ENCODE measurements around the gene RDH12. TPM values are rescaled to one million over a fixed set of nuclear protein-coding genes. Genes with fewer than 3 reads are reported as not detected.

RDH12 gene
- total RNA-seq, 1 experiment from 2014 or later = not detected

DNA sequence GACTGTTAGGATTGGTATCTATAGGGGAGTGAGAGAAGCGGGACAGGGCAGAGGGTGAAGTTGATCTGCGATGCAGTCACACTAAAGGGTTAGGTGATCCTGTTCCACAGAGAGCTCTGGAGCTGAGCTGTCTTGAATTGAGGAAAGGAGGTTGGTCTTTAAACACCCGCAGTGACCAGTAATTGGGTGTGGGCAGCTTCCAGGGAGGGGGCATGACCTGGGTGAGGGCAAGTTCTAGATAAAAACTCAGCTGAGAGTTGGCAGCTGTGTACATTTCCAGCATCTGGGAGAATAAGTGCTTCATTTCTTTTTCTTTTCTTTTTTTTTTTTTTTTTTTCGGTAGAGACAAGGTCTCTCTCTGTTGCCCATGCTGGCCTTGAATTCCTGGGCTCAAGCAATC, 35.1 kb downstream of the RDH12 start:
- POLR2A ChIA-PET = no interaction called here
- no peaks in the 10 kb centered on the region for H3K36me3 ChIP-seq (ENCODE audit: control insufficient read depth, insufficient read depth, low read length)

GRCh38 chr14:67738740-67739504, 37.2 kb downstream of the RDH12 start:
- no peaks in the 10 kb centered on the region for H3K4me1 ChIP-seq (ENCODE audit: control insufficient read depth, insufficient read depth, low read length)
- H3K27ac ChIP-seq (ENCODE audit: low read length) = no peak overlapping the region
- no peaks in the 10 kb centered on the region for H3K36me3 ChIP-seq (ENCODE audit: control insufficient read depth, insufficient read depth, low read length)
- in situ Hi-C loops (cut with HindIII; ENCODE audit: low pct_unique_long_range_greater_than_20kb, low sequenced_read_pairs) = no loop called here
- no peaks in the 10 kb centered on the region for H3K9me3 ChIP-seq (ENCODE audit: control insufficient read depth, insufficient read depth, low read depth, low read length)
- H3K4me3 ChIP-seq (ENCODE audit: low read depth in 2 of 2, low read length in 2 of 2) = no peak overlapping the region
- no peak for DNase-seq (ENCODE audit: low read depth, low spot score)
- no TSS peak for BruUV-seq (replicated peaks)
- intact Hi-C loops (cut with micrococcal nuclease; ENCODE audit: unreplicated experiment) = no loop called here
- CTCF ChIA-PET = no interaction called here
- ATAC-seq = no peak
- POLR2A ChIA-PET = no interaction called here
- no peaks in the 10 kb centered on the region for H3K27me3 ChIP-seq (ENCODE audit: control insufficient read depth, insufficient read depth, low read length)
- TF ChIP-seq TCF7L2 (IDR thresholded peaks at IDR 0.05; ENCODE audit: low read depth, low read length) = no peak
- TF ChIP-seq SIN3A (IDR thresholded peaks at IDR 0.05; ENCODE audit: borderline replicate concordance, insufficient read depth, low read depth, low read length) = no peak
- TF ChIP-seq REST (IDR thresholded peaks at IDR 0.05; ENCODE audit: insufficient read depth in 1 of 2, low read depth in 2 of 2, low read length in 1 of 2) = no peak
- TF ChIP-seq POLR2AphosphoS5 (IDR thresholded peaks at IDR 0.05; ENCODE audit: low read depth, low read length) = no peak
- no peak for TF ChIP-seq CTCF (IDR thresholded peaks at IDR 0.05)

More for the DNA sequence above, 35.1 kb downstream of the RDH12 start:
- ATAC-seq (no peak), DNase-seq (ENCODE audit: low read depth, low spot score) (no peak)
- Histone ChIP-seq H3K27ac (ENCODE audit: low read length) (no peak overlapping the region), H3K27me3 (ENCODE audit: control insufficient read depth, insufficient read depth, low read length) (no peaks in the 10 kb centered on the region), H3K9me3 (ENCODE audit: control insufficient read depth, insufficient read depth, low read depth, low read length) (no peaks in the 10 kb centered on the region), H3K4me1 (ENCODE audit: control insufficient read depth, insufficient read depth, low read length) (no peaks in the 10 kb centered on the region), H3K4me3 (ENCODE audit: low read depth in 2 of 2, low read length in 2 of 2) (no peak overlapping the region)
- CTCF ChIA-PET = no interaction called here
- no peak for TF ChIP-seq SIN3A (IDR thresholded peaks at IDR 0.05; ENCODE audit: borderline replicate concordance, insufficient read depth, low read depth, low read length)
- no TSS peak for BruUV-seq (replicated peaks)
- intact Hi-C loops (cut with micrococcal nuclease; ENCODE audit: unreplicated experiment) = no loop called here
- in situ Hi-C loops (cut with HindIII; ENCODE audit: low pct_unique_long_range_greater_than_20kb, low sequenced_read_pairs) = no loop called here

- Histone ChIP-seq H3K9me3 (ENCODE audit: control insufficient read depth, insufficient read depth, low read depth, low read length) (no peaks in the 10 kb centered on the region), H3K4me1 (ENCODE audit: control insufficient read depth, insufficient read depth, low read length) (no peaks in the 10 kb centered on the region), H3K36me3 (ENCODE audit: control insufficient read depth, insufficient read depth, low read length) (no peaks in the 10 kb centered on the region), H3K27me3 (ENCODE audit: control insufficient read depth, insufficient read depth, low read length) (no peaks in the 10 kb centered on the region), H3K27ac (ENCODE audit: low read length) (no peak overlapping the region), H3K4me3 (ENCODE audit: low read depth in 2 of 2, low read length in 2 of 2) (no peak overlapping the region)
- no peak for TF ChIP-seq CTCF (IDR thresholded peaks at IDR 0.05)
- no peak for TF ChIP-seq REST (IDR thresholded peaks at IDR 0.05; ENCODE audit: insufficient read depth in 1 of 2, low read depth in 2 of 2, low read length in 1 of 2)
- no peak for TF ChIP-seq TCF7L2 (IDR thresholded peaks at IDR 0.05; ENCODE audit: low read depth, low read length)
- TF ChIP-seq POLR2AphosphoS5 (IDR thresholded peaks at IDR 0.05; ENCODE audit: low read depth, low read length) = no peak
- no peak for TF ChIP-seq SIN3A (IDR thresholded peaks at IDR 0.05; ENCODE audit: borderline replicate concordance, insufficient read depth, low read depth, low read length)
- CTCF ChIA-PET = no interaction called here
- intact Hi-C loops (cut with micrococcal nuclease; ENCODE audit: unreplicated experiment) (no loop called here), in situ Hi-C loops (cut with HindIII; ENCODE audit: low pct_unique_long_range_greater_than_20kb, low sequenced_read_pairs) (no loop called here)
- no peak for ATAC-seq
- no peak for DNase-seq (ENCODE audit: low read depth, low spot score)
- no TSS peak for BruUV-seq (replicated peaks)
- POLR2A ChIA-PET = interaction anchor here (0.6 kb wide), 2 partner anchors 139 to 1771 kb away, joined by 3 read pairs; no protein-coding TSS in a partner anchor
These were observed 42.4 kb downstream of the RDH12 start for GRCh38 chr14:67744046-67744445.
